Stimulated activated CD8-positive, alpha-beta memory T cell treated with anti-CD3 and anti-CD28 coated beads, Interleukin-4, amount 100 ng/mL, for 24 hours (primary cell): ENCODE results near the gene WASHC4.
"Not testable (repeated sequence)": the region's sequence is repeated elsewhere in the genome, so short reads cannot be mapped to it uniquely, and the experiment has no call there.

Source experiments
- DNase-seq: peaks from one replicate; pipeline ENCODE4 v3.0.0-alpha.2; 2020; ENCODE audit warnings: low read depth

WASHC4 gene

GRCh38 chr12:105167346-105167745 is 59.8 kb downstream of the WASHC4 start:
- DNase-seq = no peak

- DNase-seq = no peak
Measured at GRCh38 chr12:105168006-105168405, 60.5 kb downstream of the WASHC4 start.

- no peak for DNase-seq
Measured at GRCh38 chr12:105170139-105170538, 62.6 kb downstream of the WASHC4 start.

- no peak for DNase-seq
Measured at GRCh38 chr12:105171691-105172436, 64.3 kb downstream of the WASHC4 start.

GRCh38 chr12:105175397-105175990 is 68.0 kb downstream of the WASHC4 start:
- no peak for DNase-seq

- no peak for DNase-seq
Measured at GRCh38 chr12:105177208-105177607, 69.7 kb downstream of the WASHC4 start.

GRCh38 chr12:105179114-105179513 is 71.6 kb downstream of the WASHC4 start:
- not testable (repeated sequence) for DNase-seq

GRCh38 chr12:105183406-105183805 is 75.9 kb downstream of the WASHC4 start:
- not testable (repeated sequence) for DNase-seq

GRCh38 chr12:105183976-105184375 is 76.4 kb downstream of the WASHC4 start:
- DNase-seq = not testable (repeated sequence)

GRCh38 chr12:105189293-105189692 is 81.8 kb downstream of the WASHC4 start:
- DNase-seq = no peak

- no peak for DNase-seq
Measured at GRCh38 chr12:105190530-105190929, 83.0 kb downstream of the WASHC4 start.

GRCh38 chr12:105192624-105193225 is 85.2 kb downstream of the WASHC4 start:
- no peak for DNase-seq

GRCh38 chr12:105194947-105195346 is 87.4 kb downstream of the WASHC4 start:
- DNase-seq = no peak

GRCh38 chr12:105196090-105196489 is 88.6 kb downstream of the WASHC4 start:
- no peak for DNase-seq

- DNase-seq = no peak
Measured at GRCh38 chr12:105198961-105199360, 91.4 kb downstream of the WASHC4 start.

- no peak for DNase-seq
Measured at GRCh38 chr12:105200385-105200784, 92.9 kb downstream of the WASHC4 start.

GRCh38 chr12:105201299-105201698 is 93.8 kb downstream of the WASHC4 start:
- DNase-seq = no peak

- no peak for DNase-seq
Measured at GRCh38 chr12:105202202-105202601, 94.7 kb downstream of the WASHC4 start.

- DNase-seq = no peak
Measured at GRCh38 chr12:105204127-105204526, 96.6 kb downstream of the WASHC4 start.

- DNase-seq = no peak
Measured at GRCh38 chr12:105204916-105205315, 97.4 kb downstream of the WASHC4 start.

- DNase-seq = no peak
Measured at GRCh38 chr12:105205322-105206048, 98.0 kb downstream of the WASHC4 start.

GRCh38 chr12:105206686-105207374 is 99.3 kb downstream of the WASHC4 start:
- DNase-seq = no peak
